IMR-90 (cell line): ENCODE data around the gene RANGRF. TPM values are rescaled to one million over a fixed set of nuclear protein-coding genes. Genes with fewer than 3 reads are reported as not detected.

Experiments used
- ATAC-seq: fragments of 200-7000 bp; cut with Tn5 transposase; 2 replicates; pipeline ENCODE4 v1.9.1; 2020; ENCODE audit warnings: low read depth, mild to moderate bottlenecking, moderate library complexity
- BruUV-seq: library from RNA; stranded (reverse); fragments of 400-500 nt; replicated peaks from 2 replicates; lab custom pipeline; 2021; lab: Mats Ljungman, UMichigan
- CTCF ChIA-PET: fragments of 300-600 bp; formaldehyde crosslinking; extraction: SDS; loops from one replicate; lab custom pipeline; 2021; ENCODE audit warnings: antibody characterized with exemption; lab: Yijun Ruan, JAX
- POLR2A ChIA-PET: fragments of 300-600 bp; sonication (Branson Sonifier 250); formaldehyde crosslinking; loops from one replicate; lab custom pipeline; 2022; ENCODE audit warnings: antibody characterized with exemption; ENCODE audit not compliant: unreplicated experiment; lab: Charles Lee
- DNase-seq: peaks from one replicate; pipeline ENCODE4 v3.0.0; 2013
- H2AFZ ChIP-seq: replicated peaks from 2 replicates; pipeline ENCODE3; 2013; ENCODE audit warnings: low read length, mild to moderate bottlenecking; ENCODE audit not compliant: poor library complexity
- H2AK5ac ChIP-seq: 2 replicates; pipeline ENCODE4 v1.6.1; 2013; ENCODE audit warnings: low read depth, low read length, inconsistent platforms
- H2AK9ac ChIP-seq: replicated peaks from 2 replicates; pipeline ENCODE3; 2013; ENCODE audit warnings: mild to moderate bottlenecking, low read depth, low read length, moderate library complexity; ENCODE audit not compliant: poor library complexity
- H2BK120ac ChIP-seq: 2 replicates; pipeline ENCODE4 v1.6.1; 2013; ENCODE audit warnings: low read depth, low read length, inconsistent platforms
- H2BK15ac ChIP-seq: 3 replicates; pipeline ENCODE4 v1.6.1; 2013; ENCODE audit warnings: low read depth, low read length, inconsistent platforms
- H2BK20ac ChIP-seq: 2 replicates; pipeline ENCODE4 v1.6.1; 2013; ENCODE audit warnings: low read depth, mild to moderate bottlenecking, inconsistent platforms, low read length, moderate library complexity
- H2BK5ac ChIP-seq: 2 replicates; pipeline ENCODE4 v1.6.1; 2013; ENCODE audit warnings: mild to moderate bottlenecking, low read depth, low read length, inconsistent platforms; ENCODE audit not compliant: poor library complexity, severe bottlenecking
- H3K14ac ChIP-seq: replicated peaks from 2 replicates; pipeline ENCODE4 v1.6.1; 2013; ENCODE audit warnings: low read depth, low read length, inconsistent platforms
- H3K18ac ChIP-seq: 2 replicates; pipeline ENCODE4 v1.6.1; 2013; ENCODE audit warnings: low read depth, low read length, control low read depth
- H3K23ac ChIP-seq: 2 replicates; pipeline ENCODE4 v1.6.1; 2013; ENCODE audit warnings: low read depth, low read length, inconsistent platforms
- H3K27ac ChIP-seq: 2 replicates; pipeline ENCODE4 v1.5.1; 2013; ENCODE audit warnings: mild to moderate bottlenecking, control low read depth, low read length; ENCODE audit not compliant: insufficient read depth
- H3K27me3 ChIP-seq: 2 replicates; pipeline ENCODE4 v1.6.1; 2013; ENCODE audit warnings: low read length; ENCODE audit not compliant: control insufficient read depth, insufficient read depth
- H3K36me3 ChIP-seq: 2 replicates; pipeline ENCODE4 v1.6.1; 2013; ENCODE audit warnings: low read length, mixed read lengths; ENCODE audit not compliant: control insufficient read depth, insufficient read depth
- H3K4ac ChIP-seq: 2 replicates; pipeline ENCODE4 v1.6.1; 2013; ENCODE audit warnings: low read depth, low read length, inconsistent platforms
- H3K4me1 ChIP-seq: 2 replicates; pipeline ENCODE4 v1.6.1; 2013; ENCODE audit warnings: low read length, mixed read lengths; ENCODE audit not compliant: control insufficient read depth, insufficient read depth
- H3K4me2 ChIP-seq: 2 replicates; pipeline ENCODE4 v1.6.1; 2013; ENCODE audit warnings: low read depth, mild to moderate bottlenecking, control low read depth, low read length, moderate library complexity
- H3K4me3 ChIP-seq: 2 replicates; pipeline ENCODE4 v1.5.1; 2013; ENCODE audit warnings: low read depth, mild to moderate bottlenecking, control low read depth, low read length, moderate library complexity; ENCODE audit not compliant: insufficient read depth
- H3K56ac ChIP-seq: 2 replicates; pipeline ENCODE4 v1.6.1; 2013; ENCODE audit warnings: low read length, inconsistent platforms; ENCODE audit not compliant: insufficient read depth; ENCODE audit errors: extremely low read depth
- H3K79me1 ChIP-seq, 2 experiments: 2 replicates each; pipeline ENCODE4 v1.6.1; 2013; ENCODE audit warnings: low read length in 2 of 2, inconsistent platforms in 1 of 2, low read depth in 1 of 2
- H3K9ac ChIP-seq: 2 replicates; pipeline ENCODE4 v1.6.1; 2013; ENCODE audit warnings: low read depth, low read length, control low read depth
- H3K9me1 ChIP-seq: 2 replicates; pipeline ENCODE4 v1.6.1; 2013; ENCODE audit warnings: low read length, inconsistent platforms; ENCODE audit not compliant: insufficient read depth
- H3K9me3 ChIP-seq: 2 replicates; pipeline ENCODE4 v1.6.1; 2013; ENCODE audit warnings: low read length; ENCODE audit not compliant: control insufficient read depth, insufficient read depth
- H4K20me1 ChIP-seq: 2 replicates; pipeline ENCODE4 v1.6.1; 2013; ENCODE audit warnings: low read length, inconsistent platforms; ENCODE audit not compliant: insufficient read depth
- H4K5ac ChIP-seq: 2 replicates; pipeline ENCODE4 v1.6.1; 2013; ENCODE audit warnings: mild to moderate bottlenecking, low read depth, low read length, control low read depth
- H4K8ac ChIP-seq, 2 experiments: 2 replicates each; pipeline ENCODE4 v1.6.1; 2013; ENCODE audit warnings: low read depth in 2 of 2, low read length in 2 of 2, control low read depth in 1 of 2, inconsistent platforms in 1 of 2
- H4K91ac ChIP-seq: 2 replicates; pipeline ENCODE4 v1.6.1; 2013; ENCODE audit warnings: low read depth, low read length, inconsistent platforms; ENCODE audit not compliant: insufficient read depth
- ELK1 ChIP-seq: fragments of 150-350 bp; IDR thresholded peaks from 2 replicates; pipeline ENCODE4 v1.6.1; 2016; ENCODE audit warnings: low read depth, mild to moderate bottlenecking, low read length, moderate library complexity, borderline replicate concordance
- FOS ChIP-seq: fragments of 150-350 bp; IDR thresholded peaks from 2 replicates; pipeline ENCODE4 v1.6.1; 2016; ENCODE audit warnings: low read depth, low read length
- NFE2L2 ChIP-seq: fragments of 150-350 bp; IDR thresholded peaks from 2 replicates; pipeline ENCODE4 v1.6.1; 2016; ENCODE audit warnings: low read depth, mild to moderate bottlenecking, low read length
- RCOR1 ChIP-seq: IDR thresholded peaks from 2 replicates; pipeline ENCODE4 v1.6.1; 2012; ENCODE audit warnings: mild to moderate bottlenecking, low read length, improper control_type of control experiment; ENCODE audit not compliant: insufficient replicate concordance
- RFX5 ChIP-seq: IDR thresholded peaks from 2 replicates; pipeline ENCODE4 v1.8.0; 2012; ENCODE audit warnings: low read depth, mild to moderate bottlenecking, low read length, moderate library complexity
- USF2 ChIP-seq: fragments of 150-350 bp; IDR thresholded peaks from 2 replicates; pipeline ENCODE4 v1.6.1; 2017; ENCODE audit warnings: mild to moderate bottlenecking, antibody characterized with exemption, low read length, low read depth
- WGBS, 2 experiments: methylation state at CpG; one replicate each; pipeline versions ENCODE4 v1.1.5 to v1.1.7; 2013; ENCODE audit warnings: missing lambda C conversion rate in 2 of 2; ENCODE audit not compliant: insufficient read length in 1 of 2; ENCODE audit errors: extremely low coverage in 2 of 2; 5-methylcytosine and 5-hydroxymethylcytosine counted together
- dilution Hi-C: fragments of 300-500 bp; cut with HindIII; formaldehyde crosslinking; loops from one replicate; pipeline ENCODE4 v1.14.3; 2018; ENCODE audit warnings: low sequenced_read_pairs; ENCODE audit not compliant: unreplicated experiment
- in situ Hi-C: fragments of 300-500 bp; cut with MboI; formaldehyde crosslinking; loops from 3 replicates; pipeline ENCODE4 v1.14.3; 2019; ENCODE audit warnings: low sequenced_read_pairs, inconsistent platforms, mixed read lengths
- intact Hi-C: fragments of 100-400 bp; cut with micrococcal nuclease; formaldehyde crosslinking; loops from 2 replicates; pipeline ENCODE4 v1.10.0; 2022
- polyA plus RNA-seq, 3 experiments: library from polyadenylated mRNA; depleted of rRNA; stranded (reverse); fragments of >200 nt; gene quantifications; 2 replicates each; pipeline ENCODE4 v1.2.3, GENCODE V29; 2012; ENCODE audit warnings: low replicate concordance in 1 of 3
- total RNA-seq: library from RNA; depleted of rRNA; stranded (reverse); fragments of >200 nt; gene quantifications from 2 replicates; pipeline ENCODE4 v1.2.3, GENCODE V29; 2012

RANGRF gene
- total and polyA plus RNA-seq, 2 of the 4 experiments (the other 2 are of a cell fraction) = 19.5 to 36.6 TPM

- H3K27ac ChIP-seq = peak overlapping the region; percentile 22; the same call in 1 of the 2 replicates
- peak overlapping the region; percentile 92 for H3K4me2 ChIP-seq
- H3K23ac ChIP-seq = peak overlapping the region; percentile 82; the same call in 1 of the 2 replicates
- TSS peak; percentile 74 for BruUV-seq
- peak overlapping the region; percentile 25 for H2BK5ac ChIP-seq
- TF ChIP-seq RCOR1 (no peak), RFX5 (no peak), FOS (no peak), ELK1 (no peak), USF2 (no peak), NFE2L2 (no peak)
- no peaks in the 10 kb centered on the region for H3K36me3 ChIP-seq
- no peaks in the 10 kb centered on the region for H3K9me3 ChIP-seq
- POLR2A ChIA-PET = interaction anchor here (0.6 to 0.7 kb wide), 3 partner anchors 9 to 212 kb away, joined by 3 to 4 read pairs (median 3); no protein-coding TSS in a partner anchor
- peaks cover 2% of the 10 kb centered on the region for H3K4me1 ChIP-seq
- H3K9ac ChIP-seq = peak overlapping the region; percentile 50
- 10% methylated on average over 14 of the region's 15 CpGs; no CpG with 5 or more reads in 1 of the 2 experiments for WGBS, 2 experiments
- peak overlapping the region; percentile 19; the same call in 1 of the 2 replicates for H3K56ac ChIP-seq
- peak overlapping the region; percentile 4 for H2AK9ac ChIP-seq
- peaks cover 2% of the 10 kb centered on the region; the same call in 1 of the 2 replicates for H4K20me1 ChIP-seq
- H3K4me3 ChIP-seq = peak overlapping the region; percentile 46
- H3K79me1 ChIP-seq = peaks cover 7 to 28% of the 10 kb centered on the region in 2 experiments; a peak in 2 of 4 replicates
- peak overlapping the region; percentile 61 for H3K14ac ChIP-seq
- peak overlapping the region; percentile 63 for H4K5ac ChIP-seq
- H3K27me3 ChIP-seq = no peaks in the 10 kb centered on the region
- H2BK120ac ChIP-seq = peak overlapping the region; percentile 71
- DNase-seq = no peak
- peaks cover 13% of the 10 kb centered on the region for H3K9me1 ChIP-seq
- peak overlapping the region; percentile 43; the same call in 1 of the 2 replicates for H4K91ac ChIP-seq
- in situ Hi-C loops = no loop called here
- H4K8ac ChIP-seq = peak overlapping the region; percentile 41 to 84; a peak in 2 of 4 replicates
- H2AK5ac ChIP-seq = peak overlapping the region; percentile 13; the same call in 1 of the 2 replicates
- peak overlapping the region; percentile 78 for H3K4ac ChIP-seq
- peak overlapping the region; percentile 99 for H2AFZ ChIP-seq
- intact Hi-C loops = no loop called here
- peak; percentile 33 for ATAC-seq
- peak overlapping the region; percentile 5; the same call in 1 of the 3 replicates for H2BK15ac ChIP-seq
- CTCF ChIA-PET = interaction anchor here (0.6 to 1.7 kb wide), 2 partner anchors 176 to 305 kb away, joined by 3 to 7 read pairs; partner anchors contain the start of gene ALOXE3
- peak overlapping the region; percentile 67 for H2BK20ac ChIP-seq
- H3K18ac ChIP-seq = peak overlapping the region; percentile 20; the same call in 1 of the 2 replicates
- dilution Hi-C loops = no loop called here
These were observed 6.4 kb downstream of the RANGRF start for GRCh38 chr17:8294814-8295316.
